Measurements from ENCODE around the gene DES. TPM values are rescaled to one million over a fixed set of nuclear protein-coding genes. Genes with fewer than 3 reads are reported as not detected.
A peak's percentile ranks its signal among the peaks of the same experiment; 100 is the strongest.

Gene DES
- total and polyA plus RNA-seq, 7 donors, result 8,143 to 14,820 (median 13,727) TPM

DNA sequence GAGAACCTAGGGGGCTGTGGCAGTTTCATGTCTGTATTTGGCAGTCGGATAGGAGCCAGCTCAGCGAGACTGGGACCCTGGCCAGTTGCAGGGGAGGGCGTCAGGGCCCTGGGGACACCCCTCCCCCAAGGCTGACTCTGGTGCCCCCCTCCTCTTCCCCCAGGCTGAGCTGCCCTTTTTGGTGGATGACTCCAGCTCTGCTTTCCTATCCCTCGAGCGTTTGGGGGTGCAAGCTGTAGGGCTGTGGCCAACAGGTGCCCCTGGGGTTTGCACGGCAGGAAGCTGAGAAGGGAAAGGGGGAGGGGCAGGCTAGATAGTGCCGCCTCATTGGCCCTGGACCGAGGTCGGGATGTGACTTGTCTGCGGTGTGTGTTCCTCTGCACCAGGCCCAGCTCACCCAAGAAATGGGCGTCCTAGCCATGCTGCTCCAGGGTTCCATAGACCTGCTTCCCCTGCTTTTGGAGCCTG is 42.9 kb downstream of the DES start:
- Histone ChIP-seq H3K27ac (peak overlapping the region; percentile 94), H3K9me3 (no peaks in the 10 kb centered on the region), H3K4me3 (peak overlapping the region; percentile 49), H3K4me1 (peaks cover 32% of the 10 kb centered on the region), H3K27me3 (ENCODE audit: insufficient read depth in 3 of 3, low read length in 2 of 3) (no peaks in the 10 kb centered on the region), H3K36me3 (ENCODE audit: insufficient read depth in 1 of 2, low read depth in 1 of 2) (peaks cover 0 to 51% of the 10 kb centered on the region in 2 donors)
- ATAC-seq, result peak; percentile 44 to 74 (median 58)
- no peak for TF ChIP-seq CTCF (IDR thresholded peaks at IDR 0.05)
- intact Hi-C loops (cut with DNase I), result no loop called here
- peak in 1 of 2 donors; percentile 76 for DNase-seq
- 6 to 20% (median 8%) methylated on average over 8 to 11 of the region's 11 CpGs for WGBS, 3 donors

GRCh38 chr2:219461669-219462068 is 43.5 kb downstream of the DES start:
- Histone ChIP-seq H3K9me3 (no peaks in the 10 kb centered on the region), H3K27ac (peak overlapping the region; percentile 94), H3K27me3 (ENCODE audit: insufficient read depth in 3 of 3, low read length in 2 of 3) (no peaks in the 10 kb centered on the region), H3K36me3 (ENCODE audit: insufficient read depth in 1 of 2, low read depth in 1 of 2) (peaks cover 0 to 53% of the 10 kb centered on the region in 2 donors), H3K4me1 (peaks cover 32% of the 10 kb centered on the region), H3K4me3 (peak overlapping the region; percentile 49)
- intact Hi-C loops (cut with DNase I), result no loop called here
- no peak for ATAC-seq
- TF ChIP-seq CTCF (IDR thresholded peaks at IDR 0.05), result no peak
- 65 to 75% (median 72%) methylated on average over 11 to 14 of the region's 14 CpGs for WGBS, 3 donors
- DNase-seq, result no peak

DNA sequence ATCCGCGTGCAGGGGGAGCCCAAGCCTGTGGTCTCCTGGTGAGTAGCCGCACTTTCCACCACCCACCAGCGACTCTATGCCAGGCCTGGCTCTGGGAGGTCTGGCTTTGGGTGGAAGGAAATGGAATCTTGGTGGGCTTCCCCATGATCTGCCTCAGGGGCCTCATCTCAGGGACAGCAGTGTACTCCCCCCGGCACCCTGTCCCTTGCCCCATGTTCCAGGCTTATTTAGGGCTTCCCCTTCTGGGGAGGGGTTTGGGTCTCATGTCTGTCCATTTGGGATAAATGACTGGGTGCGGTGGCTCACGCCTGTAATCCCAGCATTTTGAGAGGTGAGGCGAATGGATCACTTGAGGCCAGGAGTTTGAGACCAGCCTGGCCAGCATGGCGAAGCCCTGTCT is 44.2 kb downstream of the DES start:
- no peak for TF ChIP-seq CTCF (IDR thresholded peaks at IDR 0.05)
- no peak for ATAC-seq
- Histone ChIP-seq H3K4me1 (peaks cover 32% of the 10 kb centered on the region), H3K27me3 (ENCODE audit: insufficient read depth in 3 of 3, low read length in 2 of 3) (no peaks in the 10 kb centered on the region), H3K27ac (peak overlapping the region; percentile 94), H3K36me3 (ENCODE audit: insufficient read depth in 1 of 2, low read depth in 1 of 2) (peaks cover 0 to 59% of the 10 kb centered on the region in 2 donors), H3K9me3 (no peaks in the 10 kb centered on the region), H3K4me3 (no peak overlapping the region)
- no peak for DNase-seq
- intact Hi-C loops (cut with DNase I), result no loop called here
- WGBS, 3 donors, result 80 to 96% (median 91%) methylated on average over 9 of the region's 9 CpGs

- H3K4me1 ChIP-seq, result peaks cover 14% of the 10 kb centered on the region
- WGBS, 3 donors, result 86 to 89% (median 87%) methylated on average over 21 of the region's 21 CpGs
- no peaks in the 10 kb centered on the region for H3K27me3 ChIP-seq (ENCODE audit: insufficient read depth in 3 of 3, low read length in 2 of 3)
- DNase-seq (no peak), ATAC-seq (no peak)
- H3K9me3 ChIP-seq, result no peaks in the 10 kb centered on the region
- peak overlapping the region; percentile 46 for H3K27ac ChIP-seq
- H3K36me3 ChIP-seq (ENCODE audit: insufficient read depth in 1 of 2, low read depth in 1 of 2), result peaks cover 0 to 78% of the 10 kb centered on the region in 2 donors
- intact Hi-C loops (cut with DNase I), result loop anchor here in 1 of 2 donors (5.0 kb wide), 1 partner anchor 58 kb away; no protein-coding TSS in a partner anchor
- no peak overlapping the region for H3K4me3 ChIP-seq
- no peak for TF ChIP-seq CTCF (IDR thresholded peaks at IDR 0.05)
Observed at GRCh38 chr2:219464286-219465032, 46.3 kb downstream of the DES start.
